GM21515 (cell line): ENCODE measurements around the gene CAMK4.
A peak's percentile ranks its signal among the peaks of the same experiment; 100 is the strongest.

Source experiments
- ATAC-seq: cut with Tn5 transposase; IDR thresholded peaks from one replicate; pipeline ENCODE4 v1.9.1; 2021; ENCODE audit not compliant: unreplicated experiment

Gene CAMK4

DNA sequence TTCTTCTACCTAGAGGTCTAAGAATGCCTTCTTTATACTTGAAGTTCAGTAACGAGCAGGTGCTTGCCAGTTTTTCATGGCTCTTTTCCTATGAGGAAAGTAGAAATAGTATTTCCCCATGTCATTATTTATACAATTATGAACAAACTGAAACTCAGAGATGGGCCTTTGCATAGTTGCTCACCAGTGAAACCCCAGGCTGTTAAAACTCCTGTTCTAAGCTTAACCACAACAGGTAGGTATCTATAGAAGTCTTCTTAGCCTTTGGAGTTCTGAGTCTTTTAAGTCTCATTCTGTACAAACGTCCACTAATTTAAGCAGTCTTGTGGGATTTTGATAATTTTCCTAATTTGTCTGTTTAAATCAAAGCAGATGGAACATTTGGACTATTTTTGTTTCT lies 198.1 kb downstream of the CAMK4 start:
- peak; percentile 75 for ATAC-seq

DNA sequence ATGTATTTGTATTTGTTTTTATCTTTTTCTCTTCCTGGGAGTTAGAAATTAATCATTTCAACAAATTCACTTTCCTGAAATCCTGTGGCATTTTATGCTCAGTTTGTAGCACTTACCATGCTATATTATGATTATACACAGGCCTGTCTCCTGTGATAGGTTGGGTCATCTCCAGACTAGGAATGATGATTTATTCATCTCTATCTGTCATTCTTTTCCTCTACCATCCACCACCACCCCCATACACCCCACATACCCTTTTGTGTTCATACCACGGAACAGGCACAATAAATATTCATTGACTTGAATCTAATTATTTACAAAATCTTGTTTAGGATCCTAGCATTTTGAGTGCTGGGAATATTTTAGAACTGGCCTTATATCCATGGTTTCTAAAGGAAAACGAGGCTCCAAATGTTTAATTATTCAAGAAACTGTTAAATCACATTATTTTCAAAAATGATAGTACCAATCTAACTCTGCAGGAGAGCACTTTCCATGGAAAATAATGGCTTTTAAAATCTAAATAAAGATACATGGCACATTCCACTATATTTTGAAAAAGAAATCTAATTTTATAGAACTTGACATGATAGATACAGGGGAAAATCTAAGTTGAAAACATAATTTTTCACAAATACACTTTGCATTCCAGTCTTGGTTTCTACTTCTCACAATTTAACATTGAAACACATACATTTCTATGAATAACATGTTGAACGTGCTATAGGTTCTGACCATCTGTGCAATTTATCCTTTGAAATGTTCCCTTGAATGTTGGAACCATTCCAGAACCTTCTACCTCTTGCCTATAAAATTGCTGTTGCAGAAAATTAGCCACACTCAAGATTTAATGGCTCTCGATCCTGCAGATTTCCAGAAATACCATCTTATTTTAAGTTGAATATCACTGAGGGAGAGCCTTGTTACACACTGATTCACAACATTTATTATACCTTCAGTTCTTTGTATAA lies 198.8 kb downstream of the CAMK4 start:
- ATAC-seq: no peak

DNA sequence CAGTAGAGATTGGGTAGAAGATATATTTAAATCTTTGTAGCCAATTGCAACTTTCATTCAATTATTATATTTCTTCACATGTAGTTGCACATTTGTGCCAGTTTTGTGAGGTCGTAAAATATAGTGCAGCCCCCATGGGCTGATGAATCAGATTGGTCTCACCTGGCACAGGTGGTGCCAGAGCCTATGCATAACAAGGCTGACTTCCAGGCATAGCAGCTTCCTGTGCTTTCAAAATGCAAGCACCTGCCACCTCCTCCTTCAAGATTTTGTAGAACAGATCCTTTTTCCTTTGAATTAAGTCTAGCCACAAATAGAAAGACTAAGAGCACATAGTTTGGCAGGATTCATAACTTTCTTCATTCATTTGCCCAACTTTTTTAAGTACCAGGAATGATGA lies 201.0 kb downstream of the CAMK4 start:
- ATAC-seq: no peak

DNA sequence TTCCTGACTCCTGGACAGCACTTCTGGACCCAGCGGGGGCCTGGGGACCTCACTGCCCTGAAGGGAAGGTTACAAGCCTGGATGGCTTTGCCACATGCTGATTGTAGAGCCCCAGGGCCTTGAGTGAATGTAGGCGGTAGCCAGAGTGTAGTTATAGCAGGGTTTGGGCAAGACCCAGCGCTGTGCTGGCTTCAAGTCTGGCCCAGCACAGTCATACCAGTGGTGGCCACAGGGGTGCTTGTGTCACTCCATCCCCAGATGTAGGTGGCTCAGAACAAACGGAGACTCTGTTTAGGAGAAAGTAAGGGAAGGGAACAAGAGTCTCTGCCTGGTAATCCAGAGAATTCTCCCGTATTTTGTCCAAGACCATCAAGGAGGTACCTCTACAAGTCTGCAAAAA lies 203.6 kb downstream of the CAMK4 start:
- no peak for ATAC-seq

DNA sequence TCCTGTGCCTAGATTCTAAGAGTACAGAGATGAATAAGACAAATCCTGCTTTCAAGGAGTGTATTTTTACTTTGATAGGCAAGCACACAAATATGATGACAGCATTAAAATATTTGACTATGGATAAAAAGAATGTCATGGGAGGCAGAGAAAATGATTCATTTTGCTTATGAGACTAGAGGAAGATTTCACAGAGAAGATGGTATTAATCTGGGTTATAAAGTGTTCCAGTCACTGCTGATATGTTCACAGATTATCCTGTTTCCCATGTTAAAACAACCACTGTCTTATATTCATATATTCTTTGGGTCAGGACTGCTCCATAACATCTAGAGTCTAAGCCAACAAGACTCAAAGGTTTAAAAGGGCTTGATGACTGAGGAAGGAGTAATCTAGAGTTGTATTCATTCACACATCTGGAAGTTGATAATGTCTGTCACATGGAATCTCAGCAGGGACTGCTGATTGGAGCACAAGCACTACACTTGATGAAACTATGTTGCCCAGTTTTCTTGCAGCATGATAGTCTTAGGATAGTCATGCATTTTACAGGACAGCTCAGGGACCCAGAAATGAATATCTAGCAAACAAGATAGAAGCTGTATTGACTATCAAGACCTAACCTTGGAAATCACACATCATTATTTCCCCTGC lies 208.8 kb downstream of the CAMK4 start:
- no peak for ATAC-seq

DNA sequence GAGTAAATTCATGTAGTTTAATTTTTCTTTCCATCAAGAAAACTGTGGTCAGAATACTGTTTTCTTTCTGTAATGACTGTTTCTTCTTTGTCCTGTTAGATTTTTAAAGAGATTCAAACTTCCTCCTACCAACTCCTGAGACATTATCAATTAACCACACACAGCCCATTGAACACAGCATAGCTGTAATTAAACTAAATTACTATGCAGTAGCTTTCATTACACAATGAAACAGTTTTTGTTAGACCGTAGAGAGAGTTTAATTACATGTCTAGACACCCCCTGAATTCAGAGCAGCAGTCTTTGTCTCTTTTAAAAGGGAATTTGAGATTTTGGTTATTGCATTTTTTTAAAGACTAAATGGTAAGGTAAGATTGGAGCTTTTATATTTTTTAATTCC lies 210.6 kb downstream of the CAMK4 start:
- ATAC-seq: no peak

DNA sequence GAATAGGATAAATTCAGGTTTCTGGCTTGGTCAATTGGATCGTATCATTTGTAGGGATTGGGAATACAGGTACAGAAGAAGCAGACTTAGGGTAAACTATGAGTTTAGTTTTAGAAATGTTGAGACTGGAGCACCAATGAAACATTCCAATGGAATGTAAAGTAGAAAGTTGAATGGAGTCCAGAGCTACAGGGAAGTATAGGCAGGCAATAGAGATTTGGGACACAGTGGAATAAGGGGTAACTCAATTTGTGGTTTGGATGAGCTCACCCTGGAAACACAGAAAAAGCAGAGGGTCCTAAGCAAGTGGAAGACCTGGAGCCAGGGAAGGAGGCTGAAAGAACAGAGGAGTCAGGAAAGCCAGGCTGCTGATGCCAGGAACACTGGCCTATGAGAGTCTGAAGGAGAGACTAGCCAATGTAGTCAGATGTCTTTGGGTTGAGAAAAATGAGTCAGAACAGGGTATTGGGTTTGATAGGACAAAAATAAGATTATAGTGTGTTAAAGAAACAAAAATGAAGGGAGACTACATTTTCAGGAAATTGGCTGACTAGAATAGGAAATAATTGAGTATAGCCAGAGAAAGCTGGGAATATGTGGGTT lies 215.4 kb downstream of the CAMK4 start:
- ATAC-seq: no peak

DNA sequence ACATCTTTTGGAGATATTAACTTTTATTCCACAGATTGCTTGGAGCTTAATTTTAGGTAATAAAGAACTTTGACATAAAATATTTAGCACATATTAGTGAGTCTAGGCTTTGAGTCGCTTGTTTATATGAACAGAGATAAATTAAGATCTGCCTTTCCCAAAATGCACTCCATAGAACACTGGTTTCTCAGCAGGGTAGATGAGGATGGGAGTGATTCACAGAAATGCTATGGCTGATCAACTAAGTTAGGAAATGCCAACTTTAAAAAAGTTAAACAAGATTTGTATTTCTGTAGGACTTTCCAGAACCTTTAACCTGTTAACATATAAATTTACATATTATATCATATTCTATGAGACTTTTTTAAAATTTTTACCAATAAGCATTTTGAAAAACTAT lies 222.9 kb downstream of the CAMK4 start:
- ATAC-seq: no peak

DNA sequence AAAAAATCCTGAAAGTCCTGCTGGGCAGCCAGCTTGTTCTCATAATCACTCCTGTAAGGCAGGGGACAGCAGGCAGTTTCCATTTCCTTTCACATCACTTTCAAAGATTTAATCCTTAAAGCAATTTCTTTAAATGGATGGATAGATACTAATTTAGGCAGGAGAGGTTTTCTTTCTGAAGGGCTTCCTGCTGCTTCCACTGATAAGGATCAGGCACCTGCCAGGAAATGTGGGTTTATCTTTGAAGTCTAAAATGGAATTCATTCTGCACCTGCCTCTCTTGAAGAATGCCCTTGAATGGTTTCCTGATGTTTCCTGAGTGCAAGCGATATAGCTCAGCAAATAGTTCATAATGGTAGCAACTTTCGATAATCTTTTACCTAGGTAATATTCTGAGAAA lies 223.6 kb downstream of the CAMK4 start:
- no peak for ATAC-seq

DNA sequence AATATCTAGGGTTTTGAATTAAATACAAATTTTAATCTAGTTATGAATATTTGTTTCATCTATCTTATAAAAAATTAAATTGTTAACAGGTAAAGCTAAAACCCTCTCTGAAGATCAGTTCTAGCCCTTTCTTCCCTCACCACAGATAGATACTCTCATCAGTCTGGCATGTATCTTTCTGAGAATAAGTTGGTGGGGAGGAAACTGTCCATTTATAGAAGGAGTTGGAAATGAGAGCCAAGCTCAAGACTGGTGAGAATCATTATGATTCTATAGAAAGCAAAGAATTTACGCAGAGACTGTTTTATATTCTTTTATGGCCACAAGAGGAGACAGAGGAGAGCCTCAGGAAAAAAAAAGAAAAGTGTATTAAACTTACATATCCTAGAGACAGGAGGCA lies 229.1 kb downstream of the CAMK4 start:
- no peak for ATAC-seq

DNA sequence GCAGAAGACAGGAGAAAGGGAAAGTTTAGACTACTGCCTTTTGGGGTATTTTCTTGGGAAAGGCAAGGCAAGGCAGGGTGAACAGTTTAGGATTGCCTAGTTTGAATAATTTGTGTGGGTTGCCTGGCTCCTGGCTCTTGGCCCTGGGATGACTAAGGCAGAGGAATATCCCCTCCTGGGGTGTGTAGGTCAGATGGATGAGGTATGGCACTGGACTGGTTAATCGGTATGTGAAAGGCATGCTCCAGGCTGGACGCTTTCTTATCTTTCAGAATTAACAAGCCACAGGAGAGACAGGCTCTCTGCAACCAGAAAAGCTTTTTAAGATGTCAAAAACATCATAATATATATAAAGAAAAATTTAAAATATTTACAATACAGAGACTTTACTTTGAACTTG lies 229.6 kb downstream of the CAMK4 start:
- ATAC-seq: no peak

DNA sequence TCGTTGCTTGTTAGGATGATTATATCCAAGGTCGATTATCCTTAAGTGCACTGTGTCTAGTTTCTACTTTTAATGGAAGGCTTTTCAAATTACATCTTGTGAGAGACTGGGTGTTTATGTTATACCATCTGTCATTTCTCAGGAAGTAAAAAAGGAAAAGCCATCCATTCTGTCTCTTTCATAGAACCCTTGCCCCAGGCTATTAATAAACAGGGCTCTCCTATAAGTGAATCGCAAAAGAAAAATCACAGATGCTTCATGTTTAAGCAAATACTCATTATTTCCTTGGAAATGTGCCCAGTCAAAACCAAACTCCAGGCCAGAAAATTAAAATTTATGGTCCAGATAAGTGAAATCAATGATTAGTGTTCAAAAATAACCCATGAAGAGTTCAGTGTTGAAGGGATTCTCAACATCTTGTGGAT lies 230.0 kb downstream of the CAMK4 start:
- ATAC-seq: no peak

DNA sequence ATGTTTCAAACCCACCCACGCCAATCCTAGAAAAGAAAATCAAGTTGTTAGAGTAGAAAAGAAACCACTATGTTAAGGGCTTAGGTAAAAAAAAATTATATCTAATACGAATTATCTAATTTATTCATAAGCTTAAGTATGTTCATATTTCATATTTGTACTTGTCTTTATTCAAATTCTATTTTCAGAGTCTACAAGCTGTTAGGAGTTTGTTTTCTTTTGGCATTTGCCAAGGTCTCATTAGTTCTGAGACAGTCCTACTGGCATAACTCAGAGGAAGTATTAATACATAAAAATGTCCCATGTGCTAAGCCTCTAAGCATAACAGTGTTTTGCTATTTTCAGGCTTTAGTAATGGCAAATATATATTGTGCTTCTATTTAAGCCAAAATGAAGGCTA lies 230.6 kb downstream of the CAMK4 start:
- no peak for ATAC-seq

DNA sequence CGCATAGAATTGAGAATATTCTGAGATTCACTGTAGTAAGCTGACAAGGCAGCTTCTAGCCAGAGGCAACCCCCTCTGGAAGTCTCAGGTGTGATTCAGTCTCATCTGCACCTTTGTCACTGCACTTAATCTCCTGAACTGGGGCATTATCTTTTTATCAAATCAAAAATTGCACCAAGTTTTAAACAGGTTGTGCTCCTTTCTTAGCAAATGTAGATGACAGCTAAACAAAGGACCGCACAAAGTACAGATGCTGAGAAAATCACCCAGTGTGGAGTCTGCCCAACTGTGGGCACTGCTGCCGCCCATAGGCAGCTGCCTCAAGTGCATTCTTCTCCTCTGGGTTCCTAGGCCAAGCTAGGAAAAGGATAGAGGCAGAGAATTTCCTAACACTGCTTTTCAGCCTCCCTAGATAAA lies 237.1 kb downstream of the CAMK4 start:
- ATAC-seq: no peak

DNA sequence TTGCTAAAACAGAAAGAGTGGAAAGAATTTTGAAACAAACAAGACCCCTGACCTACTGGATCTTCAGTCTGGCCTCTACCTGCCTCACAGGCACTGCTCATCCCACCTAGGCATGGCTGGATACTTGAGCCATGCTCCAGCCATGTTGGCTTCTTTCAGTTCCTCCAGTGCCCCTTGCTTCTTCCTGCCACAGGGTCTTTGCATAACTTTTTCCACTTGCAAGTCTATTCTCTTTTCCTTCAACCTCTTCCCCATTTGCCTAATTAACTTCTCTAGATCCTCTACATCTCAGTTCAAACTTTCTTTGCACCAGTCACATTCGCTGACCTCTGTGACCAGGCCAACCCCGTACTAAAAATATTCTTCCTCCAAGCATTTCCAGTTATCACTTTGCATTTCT lies 237.8 kb downstream of the CAMK4 start:
- no peak for ATAC-seq

DNA sequence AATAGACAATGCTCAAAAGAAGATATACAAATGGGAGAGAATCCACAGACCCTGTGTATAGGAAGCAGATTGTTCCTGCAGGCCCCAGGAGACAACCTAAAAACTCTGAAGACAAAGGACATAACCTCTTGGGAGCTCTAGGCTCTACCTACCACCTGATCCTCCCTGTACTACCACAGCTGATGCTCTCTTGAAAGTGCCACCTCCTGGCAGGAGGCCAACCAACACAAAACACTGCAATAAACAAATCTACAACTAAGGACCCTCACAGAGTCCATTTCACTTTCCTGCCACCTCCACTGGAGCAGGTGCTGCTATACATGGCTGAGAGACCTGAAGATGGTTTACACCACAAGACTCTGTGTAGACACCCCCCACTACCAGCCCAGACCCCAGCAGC lies 239.1 kb downstream of the CAMK4 start:
- ATAC-seq: no peak

DNA sequence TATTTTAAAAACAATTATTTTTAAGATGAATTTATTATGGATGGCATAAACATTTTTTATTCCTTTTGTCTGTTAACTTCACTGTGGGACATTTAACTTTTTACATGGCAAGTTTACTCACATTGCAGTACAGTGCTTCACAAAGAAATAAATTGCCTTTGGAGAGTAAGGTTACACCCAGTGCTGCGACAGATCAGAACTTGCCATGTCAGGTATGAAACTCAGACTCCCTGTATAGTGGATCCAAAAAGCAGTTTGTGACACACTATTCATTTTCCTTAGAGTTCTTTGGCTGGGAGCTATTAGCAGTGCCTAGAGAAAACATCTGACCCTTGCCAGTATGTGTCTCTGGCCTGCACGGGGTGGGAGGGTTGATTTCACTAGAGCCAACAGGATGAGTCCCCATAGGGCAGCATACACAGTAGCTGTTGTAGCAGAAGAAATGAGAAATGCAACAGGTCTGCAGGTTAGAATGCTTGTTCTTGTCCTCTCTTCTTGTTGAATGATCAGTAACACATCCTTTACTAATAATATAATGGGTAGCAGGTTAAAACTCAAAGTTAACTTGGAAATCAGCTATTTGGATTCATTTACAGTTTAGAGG lies 245.2 kb downstream of the CAMK4 start:
- no peak for ATAC-seq

DNA sequence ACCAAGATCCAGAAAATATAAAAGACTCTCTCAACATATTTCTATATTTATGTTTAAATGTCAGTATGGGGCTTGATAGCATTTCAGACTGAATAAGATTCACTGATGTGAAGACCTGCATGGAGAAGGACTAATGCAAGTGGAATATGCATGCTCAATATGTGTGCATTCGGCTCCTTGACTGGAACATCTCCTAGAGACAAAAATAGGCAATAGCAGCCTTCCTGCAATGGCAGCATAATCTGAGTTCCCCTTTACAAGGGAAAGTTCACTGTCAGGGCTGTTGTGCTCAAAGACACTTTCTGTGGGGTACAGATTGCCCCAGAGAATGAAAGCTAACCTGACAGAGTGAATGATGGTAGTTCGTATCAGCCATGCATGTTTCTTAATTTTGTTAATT lies 245.7 kb downstream of the CAMK4 start:
- no peak for ATAC-seq

DNA sequence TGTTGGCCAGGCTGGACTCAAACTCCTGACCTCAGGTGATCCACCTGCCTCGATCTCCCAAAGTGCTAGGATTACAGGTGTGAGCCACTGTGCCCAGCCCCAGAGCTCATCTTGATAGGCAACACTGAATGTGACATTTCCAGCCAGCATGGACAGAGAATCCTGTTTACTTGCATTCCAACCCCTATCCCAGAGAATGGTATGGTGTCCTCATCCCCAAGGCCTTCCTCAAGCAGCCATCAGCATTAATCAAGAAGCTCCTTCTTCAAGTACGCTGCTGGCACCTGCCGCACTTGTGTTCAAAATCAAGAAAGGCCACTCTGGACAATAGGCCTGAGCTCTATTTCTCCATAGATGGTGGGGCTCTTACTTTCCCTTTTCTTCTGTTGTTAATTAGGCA lies 247.9 kb downstream of the CAMK4 start:
- no peak for ATAC-seq

DNA sequence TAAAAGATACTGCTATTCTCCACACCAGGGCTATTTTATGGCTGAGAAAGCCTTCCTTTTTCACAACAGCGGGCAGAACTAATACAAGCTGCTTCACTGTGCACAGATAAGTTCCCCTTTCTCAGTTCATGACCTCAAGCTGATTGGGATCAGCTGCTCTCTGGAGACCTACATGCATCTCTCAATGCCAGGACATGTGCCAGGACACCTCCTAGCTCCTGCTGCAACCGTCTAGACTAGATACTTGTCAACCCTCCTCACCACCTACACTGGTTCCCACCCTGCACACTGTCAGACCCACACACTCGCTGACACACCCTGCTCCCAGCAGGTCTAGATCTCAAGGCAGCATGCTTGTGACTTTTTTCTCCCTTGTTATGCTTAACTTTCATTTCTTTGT lies 248.4 kb downstream of the CAMK4 start:
- ATAC-seq: no peak

DNA sequence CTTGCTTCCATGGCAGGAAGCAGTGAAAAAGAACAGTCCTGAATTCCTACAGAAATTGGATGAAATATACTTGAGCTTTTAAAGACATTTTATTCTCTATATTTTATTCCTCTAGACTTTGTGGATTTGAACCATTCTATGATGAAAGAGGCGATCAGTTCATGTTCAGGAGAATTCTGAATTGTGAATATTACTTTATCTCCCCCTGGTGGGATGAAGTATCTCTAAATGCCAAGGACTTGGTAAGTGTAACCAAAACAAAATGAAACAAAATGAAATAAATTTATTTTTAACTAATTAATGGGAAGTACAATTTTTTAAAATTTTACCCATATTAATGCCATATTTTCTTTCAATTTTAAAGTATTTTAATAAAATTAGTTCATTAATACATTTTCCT lies 254.1 kb downstream of the CAMK4 start:
- ATAC-seq: no peak

DNA sequence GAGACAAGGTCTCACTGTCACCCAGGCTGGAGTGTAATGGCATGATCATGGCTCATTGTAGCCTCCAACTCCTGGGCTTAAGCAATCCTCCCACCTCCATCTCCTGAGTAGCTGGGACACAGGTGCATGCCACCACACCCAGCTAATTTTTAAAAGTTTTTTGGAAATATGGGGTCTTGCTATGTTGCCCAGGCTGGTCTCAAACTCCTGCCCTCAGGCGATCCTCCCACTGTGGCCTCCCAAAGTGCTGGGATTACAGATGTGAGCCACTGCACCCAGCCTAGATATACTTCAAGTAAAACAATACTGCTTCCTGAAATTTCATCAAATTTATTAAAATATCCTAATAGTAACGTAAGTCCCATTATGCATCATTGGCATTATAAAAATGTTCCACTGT lies 254.7 kb downstream of the CAMK4 start:
- ATAC-seq: no peak
